Measurements from ENCODE around the gene TENM4.
"Not testable (repeated sequence)": the region's sequence is repeated elsewhere in the genome, so short reads cannot be mapped to it uniquely, and the experiment has no call there.

The TENM4 gene

GRCh38 chr11:78641541-78641940, 799.3 kb downstream of the TENM4 start:
- no peaks in the 10 kb centered on the region for H3K9me3 ChIP-seq
- no peak for DNase-seq
- H3K36me3 ChIP-seq, result no peaks in the 10 kb centered on the region
- H3K27ac ChIP-seq, result no peak overlapping the region
- TF ChIP-seq, protein P1, sequence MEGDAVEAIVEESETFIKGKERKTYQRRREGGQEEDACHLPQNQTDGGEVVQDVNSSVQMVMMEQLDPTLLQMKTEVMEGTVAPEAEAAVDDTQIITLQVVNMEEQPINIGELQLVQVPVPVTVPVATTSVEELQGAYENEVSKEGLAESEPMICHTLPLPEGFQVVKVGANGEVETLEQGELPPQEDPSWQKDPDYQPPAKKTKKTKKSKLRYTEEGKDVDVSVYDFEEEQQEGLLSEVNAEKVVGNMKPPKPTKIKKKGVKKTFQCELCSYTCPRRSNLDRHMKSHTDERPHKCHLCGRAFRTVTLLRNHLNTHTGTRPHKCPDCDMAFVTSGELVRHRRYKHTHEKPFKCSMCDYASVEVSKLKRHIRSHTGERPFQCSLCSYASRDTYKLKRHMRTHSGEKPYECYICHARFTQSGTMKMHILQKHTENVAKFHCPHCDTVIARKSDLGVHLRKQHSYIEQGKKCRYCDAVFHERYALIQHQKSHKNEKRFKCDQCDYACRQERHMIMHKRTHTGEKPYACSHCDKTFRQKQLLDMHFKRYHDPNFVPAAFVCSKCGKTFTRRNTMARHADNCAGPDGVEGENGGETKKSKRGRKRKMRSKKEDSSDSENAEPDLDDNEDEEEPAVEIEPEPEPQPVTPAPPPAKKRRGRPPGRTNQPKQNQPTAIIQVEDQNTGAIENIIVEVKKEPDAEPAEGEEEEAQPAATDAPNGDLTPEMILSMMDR (IDR thresholded peaks at IDR 0.05), result no peak
- H3K4me3 ChIP-seq, result no peak overlapping the region
- no peaks in the 10 kb centered on the region for H3K27me3 ChIP-seq
- H3K4me1 ChIP-seq, result no peaks in the 10 kb centered on the region
- intact Hi-C loops (cut with DNase I; ENCODE audit: low total_unique reads), result no loop called here

DNA sequence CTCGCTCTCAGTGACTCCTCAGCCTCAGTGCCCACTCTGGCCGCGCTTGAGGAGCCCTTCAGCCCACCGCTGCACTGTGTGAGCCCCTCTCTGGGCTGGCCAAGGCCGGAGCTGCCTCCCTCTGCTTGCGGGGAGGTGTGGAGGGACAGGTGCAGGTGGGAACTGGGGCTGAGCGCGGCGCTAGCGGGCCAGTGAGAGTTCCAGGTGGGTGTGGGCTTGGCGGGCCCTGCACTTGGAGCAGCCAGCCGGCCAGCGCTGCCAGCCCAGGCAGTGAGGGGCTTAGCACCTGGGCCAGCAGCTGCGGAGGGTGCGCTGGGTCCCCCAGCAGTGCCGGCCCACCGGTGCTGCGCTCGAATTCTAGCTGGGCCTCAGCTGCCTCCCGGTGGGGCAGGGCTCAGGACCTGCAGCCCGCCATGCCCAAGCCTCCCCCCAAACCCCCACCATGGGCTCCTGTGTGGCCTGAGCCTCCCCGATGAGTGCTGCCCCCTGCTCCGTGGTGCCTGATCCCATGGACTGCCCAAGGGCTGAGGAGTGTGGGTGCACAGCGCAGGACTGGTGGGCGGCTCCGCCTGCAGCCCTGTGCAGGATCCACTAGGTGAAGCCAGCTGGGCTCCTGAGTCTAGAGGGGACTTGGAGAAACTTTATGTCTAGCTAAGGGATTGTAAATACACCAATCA, 802.0 kb downstream of the TENM4 start:
- no peak overlapping the region for H3K27ac ChIP-seq
- peaks cover 0 to under 1% of the 10 kb centered on the region in 2 donors for H3K27me3 ChIP-seq
- H3K9me3 ChIP-seq, result peaks cover 0 to 8% (median 0%) of the 10 kb centered on the region in 3 donors
- no peaks in the 10 kb centered on the region for H3K36me3 ChIP-seq
- H3K4me3 ChIP-seq, result no peak overlapping the region
- no peaks in the 10 kb centered on the region for H3K4me1 ChIP-seq
- intact Hi-C loops (cut with DNase I; ENCODE audit: low total_unique reads), result no loop called here
- TF ChIP-seq, protein P1 (IDR thresholded peaks at IDR 0.05), result no peak
- DNase-seq, result no peak

DNA sequence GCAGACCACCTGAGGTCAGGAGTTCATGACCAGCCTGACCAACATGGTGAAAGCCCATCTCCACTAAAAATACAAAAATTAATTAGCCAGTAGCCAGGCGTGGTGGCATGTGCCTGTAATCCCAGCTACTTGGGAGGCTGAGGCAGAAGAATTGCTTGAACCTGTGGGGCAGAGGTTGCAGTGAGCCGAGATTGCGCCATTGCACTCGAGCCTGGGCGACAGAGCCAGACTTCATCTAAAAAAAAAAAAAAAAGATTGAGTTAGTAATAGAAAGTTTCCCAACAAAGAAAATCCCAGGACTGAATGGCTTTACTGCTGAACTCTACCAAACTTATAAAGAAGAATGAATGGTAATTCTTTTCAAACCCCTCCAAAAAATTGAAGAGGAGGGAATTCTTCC, 803.3 kb downstream of the TENM4 start:
- intact Hi-C loops (cut with DNase I; ENCODE audit: low total_unique reads), result not testable (repeated sequence)
- H3K27me3 ChIP-seq, result peaks cover 0 to 14% of the 10 kb centered on the region in 2 donors

GRCh38 chr11:78635814-78636506, 804.9 kb downstream of the TENM4 start:
- no peak overlapping the region for H3K27ac ChIP-seq

More for the DNA sequence above, 803.3 kb downstream of the TENM4 start:
- DNase-seq, H3K4me3 ChIP-seq, H3K36me3 ChIP-seq, H3K27ac ChIP-seq, H3K9me3 ChIP-seq, H3K4me1 ChIP-seq: not testable (repeated sequence)

GRCh38 chr11:78633516-78634310, 807.1 kb downstream of the TENM4 start:
- no peak for DNase-seq
- intact Hi-C loops (cut with DNase I; ENCODE audit: low total_unique reads), result no loop called here
- Histone ChIP-seq H3K27me3 (peaks cover 0 to 18% of the 10 kb centered on the region in 2 donors), H3K36me3 (no peaks in the 10 kb centered on the region), H3K4me1 (no peaks in the 10 kb centered on the region), H3K4me3 (no peak overlapping the region), H3K9me3 (peaks cover 0 to 28% (median 16%) of the 10 kb centered on the region in 3 donors), H3K27ac (no peak overlapping the region)
- TF ChIP-seq, protein P1 (IDR thresholded peaks at IDR 0.05), result no peak

More at GRCh38 chr11:78635814-78636506, 804.9 kb downstream of the TENM4 start:
- no peak for DNase-seq
- peaks cover 0 to 10% (median 0%) of the 10 kb centered on the region in 3 donors for H3K9me3 ChIP-seq
- no peaks in the 10 kb centered on the region for H3K36me3 ChIP-seq
- TF ChIP-seq, protein P1 (IDR thresholded peaks at IDR 0.05), result no peak
- H3K4me1 ChIP-seq, result no peaks in the 10 kb centered on the region
- peaks cover 0 to 18% of the 10 kb centered on the region in 2 donors for H3K27me3 ChIP-seq
- intact Hi-C loops (cut with DNase I; ENCODE audit: low total_unique reads), result no loop called here
- H3K4me3 ChIP-seq, result no peak overlapping the region
